ENCODE measurements around the gene LXN. TPM values are rescaled to one million over a fixed set of nuclear protein-coding genes. Genes with fewer than 3 reads are reported as not detected.

Gene LXN
- total RNA-seq, 1 experiment from 2014 or later: 4.6 TPM

GRCh38 chr3:158666416-158666815, 6.0 kb downstream of the LXN start (continued):
- TF ChIP-seq, protein P1, sequence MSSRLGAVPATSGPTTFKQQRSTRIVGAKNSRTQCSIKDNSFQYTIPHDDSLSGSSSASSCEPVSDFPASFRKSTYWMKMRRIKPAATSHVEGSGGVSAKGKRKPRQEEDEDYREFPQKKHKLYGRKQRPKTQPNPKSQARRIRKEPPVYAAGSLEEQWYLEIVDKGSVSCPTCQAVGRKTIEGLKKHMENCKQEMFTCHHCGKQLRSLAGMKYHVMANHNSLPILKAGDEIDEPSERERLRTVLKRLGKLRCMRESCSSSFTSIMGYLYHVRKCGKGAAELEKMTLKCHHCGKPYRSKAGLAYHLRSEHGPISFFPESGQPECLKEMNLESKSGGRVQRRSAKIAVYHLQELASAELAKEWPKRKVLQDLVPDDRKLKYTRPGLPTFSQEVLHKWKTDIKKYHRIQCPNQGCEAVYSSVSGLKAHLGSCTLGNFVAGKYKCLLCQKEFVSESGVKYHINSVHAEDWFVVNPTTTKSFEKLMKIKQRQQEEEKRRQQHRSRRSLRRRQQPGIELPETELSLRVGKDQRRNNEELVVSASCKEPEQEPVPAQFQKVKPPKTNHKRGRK (CRISPR knock-in tag; IDR thresholded peaks at IDR 0.05; ENCODE audit: borderline replicate concordance): no peak
- TF ChIP-seq AFF4 (CRISPR knock-in tag; IDR thresholded peaks at IDR 0.05; ENCODE audit: borderline replicate concordance) (no peak), ZNF425 (CRISPR knock-in tag; conservative IDR thresholded peaks at IDR 0.05) (no peak), ATF6 (CRISPR knock-in tag; IDR thresholded peaks at IDR 0.05) (no peak), ATF2 (CRISPR knock-in tag; IDR thresholded peaks at IDR 0.05; ENCODE audit: borderline replicate concordance, low read depth) (no peak), FOXP1 (CRISPR knock-in tag; IDR thresholded peaks at IDR 0.05; ENCODE audit: borderline replicate concordance) (no peak), TP53 (CRISPR knock-in tag; IDR thresholded peaks at IDR 0.05) (no peak), E2F1 (CRISPR knock-in tag; IDR thresholded peaks at IDR 0.05) (no peak), CDX4 (CRISPR knock-in tag; IDR thresholded peaks at IDR 0.05; ENCODE audit: borderline replicate concordance) (no peak), USF1 (CRISPR knock-in tag; IDR thresholded peaks at IDR 0.05) (no peak)

GRCh38 chr3:158663832-158664231, 8.6 kb downstream of the LXN start:
- ChIA-PET POLR2A (no interaction called here), CTCF (interaction anchor here (1.6 kb wide), 1 partner anchor 20 kb away, joined by 5 read pairs; the partner anchor contains the start of gene GFM1)
- Mint-ChIP-seq H3K4me1 (no peaks in the 10 kb centered on the region), H3K27me3 (ENCODE audit: low read depth) (no peaks in the 10 kb centered on the region), H3K27ac (no peak overlapping the region), H3K36me3 (peaks cover 29% of the 10 kb centered on the region), H3K9me3 (no peaks in the 10 kb centered on the region), H3K4me3 (no peak overlapping the region)
- no peak for TF ChIP-seq ZNF396 (CRISPR knock-in tag; IDR thresholded peaks at IDR 0.05; ENCODE audit: borderline replicate concordance)
- TF ChIP-seq ATF1 (CRISPR knock-in tag; IDR thresholded peaks at IDR 0.05): no peak
- no peak for TF ChIP-seq E2F4 (CRISPR knock-in tag; IDR thresholded peaks at IDR 0.05; ENCODE audit: borderline replicate concordance, low read depth)
- ATAC-seq (no peak), DNase-seq (ENCODE audit: low spot score) (no peak)

Measured in WTC11 (cell line).